Measurements from ENCODE around the gene SLC36A2.

- TF ChIP-seq, protein P1, sequence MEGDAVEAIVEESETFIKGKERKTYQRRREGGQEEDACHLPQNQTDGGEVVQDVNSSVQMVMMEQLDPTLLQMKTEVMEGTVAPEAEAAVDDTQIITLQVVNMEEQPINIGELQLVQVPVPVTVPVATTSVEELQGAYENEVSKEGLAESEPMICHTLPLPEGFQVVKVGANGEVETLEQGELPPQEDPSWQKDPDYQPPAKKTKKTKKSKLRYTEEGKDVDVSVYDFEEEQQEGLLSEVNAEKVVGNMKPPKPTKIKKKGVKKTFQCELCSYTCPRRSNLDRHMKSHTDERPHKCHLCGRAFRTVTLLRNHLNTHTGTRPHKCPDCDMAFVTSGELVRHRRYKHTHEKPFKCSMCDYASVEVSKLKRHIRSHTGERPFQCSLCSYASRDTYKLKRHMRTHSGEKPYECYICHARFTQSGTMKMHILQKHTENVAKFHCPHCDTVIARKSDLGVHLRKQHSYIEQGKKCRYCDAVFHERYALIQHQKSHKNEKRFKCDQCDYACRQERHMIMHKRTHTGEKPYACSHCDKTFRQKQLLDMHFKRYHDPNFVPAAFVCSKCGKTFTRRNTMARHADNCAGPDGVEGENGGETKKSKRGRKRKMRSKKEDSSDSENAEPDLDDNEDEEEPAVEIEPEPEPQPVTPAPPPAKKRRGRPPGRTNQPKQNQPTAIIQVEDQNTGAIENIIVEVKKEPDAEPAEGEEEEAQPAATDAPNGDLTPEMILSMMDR (IDR thresholded peaks at IDR 0.05; ENCODE audit: poor library complexity): no peak
- TF ChIP-seq EZH2 (IDR thresholded peaks at IDR 0.05; ENCODE audit: borderline replicate concordance): no peak
Measured at GRCh38 chr5:151274666-151275065, 72.7 kb downstream of the SLC36A2 start.
